H9 (cell line): ENCODE results near the gene PEX14. TPM values are rescaled to one million over a fixed set of nuclear protein-coding genes. Genes with fewer than 3 reads are reported as not detected.

Experiments
- DNase-seq: peaks from one replicate; pipeline ENCODE4 v3.0.0-alpha.2; 2017
- H2AFZ ChIP-seq: one replicate; pipeline ENCODE4 v1.6.1; 2013; ENCODE audit warnings: mild to moderate bottlenecking, low read length, control low read depth, moderate library complexity
- H2AK5ac ChIP-seq: 2 replicates; pipeline ENCODE4 v1.6.1; 2013; ENCODE audit warnings: low read length, control low read depth, mixed read lengths; ENCODE audit not compliant: insufficient read length
- H2BK120ac ChIP-seq: one replicate; pipeline ENCODE4 v1.6.1; 2013; ENCODE audit warnings: low read depth, mild to moderate bottlenecking, low read length, control low read depth, inconsistent platforms; ENCODE audit not compliant: poor library complexity, severe bottlenecking
- H2BK12ac ChIP-seq: 2 replicates; pipeline ENCODE4 v1.6.1; 2013; ENCODE audit warnings: low read length, control low read depth, mixed read lengths, low read depth; ENCODE audit not compliant: insufficient read length
- H2BK15ac ChIP-seq: 2 replicates; pipeline ENCODE4 v1.6.1; 2013; ENCODE audit warnings: low read depth, low read length, control low read depth
- H2BK20ac ChIP-seq: one replicate; pipeline ENCODE4 v1.6.1; 2013; ENCODE audit warnings: low read depth, mild to moderate bottlenecking, low read length, control low read depth, inconsistent platforms; ENCODE audit not compliant: poor library complexity, severe bottlenecking
- H2BK5ac ChIP-seq: 2 replicates; pipeline ENCODE4 v1.6.1; 2013; ENCODE audit warnings: low read length, control low read depth, mixed read lengths; ENCODE audit not compliant: insufficient read length
- H3K14ac ChIP-seq: 2 replicates; pipeline ENCODE4 v1.6.1; 2013; ENCODE audit warnings: low read length, control low read depth; ENCODE audit not compliant: insufficient read depth
- H3K18ac ChIP-seq: 2 replicates; pipeline ENCODE4 v1.6.1; 2013; ENCODE audit warnings: low read depth, mild to moderate bottlenecking, mixed read lengths, low read length, control low read depth; ENCODE audit not compliant: insufficient read length
- H3K23ac ChIP-seq: 2 replicates; pipeline ENCODE4 v1.6.1; 2013; ENCODE audit warnings: low read length, control low read depth, mixed read lengths, low read depth; ENCODE audit not compliant: insufficient read length
- H3K23me2 ChIP-seq: 2 replicates; pipeline ENCODE4 v1.6.1; 2013; ENCODE audit warnings: low read depth, mild to moderate bottlenecking, mixed read lengths, low read length, control low read depth; ENCODE audit not compliant: insufficient read length, poor library complexity, severe bottlenecking
- H3K27ac ChIP-seq: 2 replicates; pipeline ENCODE4 v1.5.1; 2013; ENCODE audit warnings: low read length, control low read depth, mixed read lengths, low read depth; ENCODE audit not compliant: insufficient read length
- H3K27me3 ChIP-seq: 2 replicates; pipeline ENCODE4 v1.6.1; 2013; ENCODE audit warnings: low read length, control low read depth, inconsistent platforms; ENCODE audit not compliant: insufficient read depth
- H3K4ac ChIP-seq: 2 replicates; pipeline ENCODE4 v1.6.1; 2013; ENCODE audit warnings: low read depth, mild to moderate bottlenecking, control low read depth, inconsistent platforms, low read length, moderate library complexity
- H3K4me1 ChIP-seq: 2 replicates; pipeline ENCODE4 v1.6.1; 2013; ENCODE audit warnings: low read length, control low read depth, inconsistent platforms; ENCODE audit not compliant: insufficient read depth
- H3K4me2 ChIP-seq: 2 replicates; pipeline ENCODE4 v1.6.1; 2013; ENCODE audit warnings: low read length, control low read depth, mixed read lengths; ENCODE audit not compliant: insufficient read length, insufficient read depth
- H3K56ac ChIP-seq: 2 replicates; pipeline ENCODE4 v1.6.1; 2013; ENCODE audit warnings: low read depth, mild to moderate bottlenecking, mixed read lengths, low read length, control low read depth; ENCODE audit not compliant: insufficient read length
- H3K79me1 ChIP-seq: 2 replicates; pipeline ENCODE4 v1.6.1; 2013; ENCODE audit warnings: low read depth, mild to moderate bottlenecking, moderate library complexity, low read length, control low read depth, inconsistent platforms; ENCODE audit not compliant: insufficient read depth, poor library complexity, severe bottlenecking
- H3K79me2 ChIP-seq: 2 replicates; pipeline ENCODE4 v1.6.1; 2013; ENCODE audit warnings: low read length, control low read depth, inconsistent platforms; ENCODE audit not compliant: insufficient read depth
- H3K9ac ChIP-seq: 2 replicates; pipeline ENCODE4 v1.6.1; 2013; ENCODE audit warnings: low read length, control low read depth, mixed read lengths; ENCODE audit not compliant: insufficient read length; ENCODE audit errors: extremely low read depth
- H3K9me3 ChIP-seq: one replicate; pipeline ENCODE4 v1.6.1; 2013; ENCODE audit warnings: low read depth, low read length, inconsistent platforms; ENCODE audit not compliant: control insufficient read depth
- H3T11ph ChIP-seq: one replicate; pipeline ENCODE4 v1.6.1; 2013; ENCODE audit warnings: mild to moderate bottlenecking, low read length, control low read depth, inconsistent platforms
- H4K20me1 ChIP-seq: one replicate; pipeline ENCODE4 v1.6.1; 2013; ENCODE audit not compliant: control insufficient read depth, insufficient read length, insufficient read depth
- H4K5ac ChIP-seq: 2 replicates; pipeline ENCODE4 v1.6.1; 2013; ENCODE audit warnings: low read depth, mild to moderate bottlenecking, mixed read lengths, low read length, control low read depth; ENCODE audit not compliant: insufficient read length
- H4K8ac ChIP-seq: replicated peaks from 2 replicates; pipeline ENCODE4 v1.6.1; 2013; ENCODE audit warnings: low read length, control low read depth, mixed read lengths, low read depth; ENCODE audit not compliant: insufficient read length
- H4K91ac ChIP-seq: 2 replicates; pipeline ENCODE4 v1.6.1; 2013; ENCODE audit warnings: low read depth, mild to moderate bottlenecking, moderate library complexity, mixed read lengths, low read length, control low read depth; ENCODE audit not compliant: insufficient read length
- H3K27ac Mint-ChIP-seq, 3 experiments: 2 replicates in 2 of 3; 3 replicates in 1 of 3; pipeline ENCODE4 v1.8.0; 2020 to 2021; ENCODE audit warnings: mixed read lengths in 3 of 3, mild to moderate bottlenecking in 1 of 3, moderate library complexity in 1 of 3
- H3K27me3 Mint-ChIP-seq: 2 replicates; pipeline ENCODE4 v1.8.0; 2021; ENCODE audit warnings: low read depth, mild to moderate bottlenecking, moderate library complexity, mixed read lengths
- H3K36me3 Mint-ChIP-seq, 3 experiments: 2 replicates in 2 of 3; 3 replicates in 1 of 3; pipeline ENCODE4 v1.8.0; 2020 to 2021; ENCODE audit warnings: low read depth in 3 of 3, mixed read lengths in 3 of 3; ENCODE audit not compliant: insufficient read depth in 1 of 3
- H3K4me1 Mint-ChIP-seq, 2 experiments: 2 replicates each; pipeline ENCODE4 v1.8.0; 2020; ENCODE audit warnings: mixed read lengths in 2 of 2
- H3K4me3 Mint-ChIP-seq, 2 experiments: 2 replicates in 1 of 2; 3 replicates in 1 of 2; pipeline ENCODE4 v1.8.0; 2020 to 2021; ENCODE audit warnings: mild to moderate bottlenecking in 2 of 2, mixed read lengths in 2 of 2, moderate library complexity in 1 of 2
- H3K9me3 Mint-ChIP-seq, 2 experiments: 2 replicates in 1 of 2; 3 replicates in 1 of 2; pipeline ENCODE4 v1.8.0; 2020; ENCODE audit warnings: mild to moderate bottlenecking in 2 of 2, mixed read lengths in 2 of 2, moderate library complexity in 1 of 2
- WGBS: extraction: QIAGEN DNeasy Blood & Tissue Kit; methylation state at CpG from one replicate; pipeline ENCODE4 v1.1.7; 2013; ENCODE audit warnings: missing lambda C conversion rate, low lambda C conversion rate, mixed read lengths; ENCODE audit not compliant: insufficient read length; ENCODE audit errors: extremely low coverage; 5-methylcytosine and 5-hydroxymethylcytosine counted together
- total RNA-seq: library from RNA; stranded (reverse); gene quantifications from 2 replicates; pipeline ENCODE4 v1.2.1, GENCODE V29; 2021
- TF ChIP-seq, protein P1 (sequence below): fragments of 200-600 bp; sonication (generic); conservative IDR thresholded peaks from 3 replicates; pipeline ENCODE4 v1.8.0; 2021; ENCODE audit warnings: antibody characterized with exemption, mild to moderate bottlenecking

PEX14 gene
- total RNA-seq, 1 experiment from 2014 or later = 23.9 TPM

DNA sequence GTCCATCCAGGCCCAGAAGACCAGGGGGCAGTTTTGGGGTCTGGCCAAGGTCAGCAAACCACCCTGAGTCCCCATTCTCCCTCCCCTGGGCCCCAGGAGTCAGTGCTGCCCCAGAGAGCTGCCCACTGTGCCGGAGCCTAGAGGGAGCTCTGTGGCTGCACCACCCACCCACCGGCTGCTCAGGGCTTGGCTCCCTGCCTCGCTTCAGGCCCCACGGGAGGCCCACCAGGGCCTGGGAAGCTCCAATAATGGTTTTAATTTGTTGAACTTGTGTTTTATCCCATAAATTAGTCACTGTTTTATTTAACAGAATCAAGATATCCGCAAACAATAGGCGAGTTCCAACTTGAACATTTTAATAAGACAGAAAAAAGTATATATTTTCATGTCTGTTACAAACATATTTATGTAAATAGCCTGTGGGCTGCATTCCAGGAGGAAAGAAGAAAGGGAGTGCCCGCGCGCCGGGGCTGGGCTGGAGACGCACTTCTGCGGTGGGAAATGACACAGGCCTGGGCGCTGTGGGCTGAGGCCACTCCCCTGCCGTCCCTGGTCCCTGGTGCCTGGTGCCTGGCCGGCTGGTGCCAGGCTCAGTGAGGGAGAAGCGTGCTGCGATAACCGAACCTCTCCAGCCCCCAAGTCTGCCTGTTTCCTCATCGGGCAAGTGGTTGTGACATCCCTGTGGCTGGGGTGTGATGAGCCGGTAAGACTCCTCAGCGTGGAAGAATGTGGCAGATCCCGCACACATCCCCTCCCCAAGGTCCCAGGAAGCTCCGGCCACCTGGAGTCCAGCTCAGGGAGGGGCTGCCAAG, 160.5 kb downstream of the PEX14 start:
- Histone ChIP-seq H2BK15ac (no peak overlapping the region), H4K20me1 (no peaks in the 10 kb centered on the region), H3K9me3 (no peaks in the 10 kb centered on the region), H3K18ac (no peak overlapping the region), H3K14ac (peak overlapping the region; percentile 19; the same call in 1 of the 2 replicates), H3K79me2 (no peaks in the 10 kb centered on the region), H4K91ac (no peak overlapping the region), H2AK5ac (no peak overlapping the region), H3K4ac (no peak overlapping the region), H2BK12ac (no peak overlapping the region), H3K27me3 (peaks cover 7% of the 10 kb centered on the region; the same call in 1 of the 2 replicates), H3K4me2 (no peak overlapping the region), H3K56ac (no peak overlapping the region), H2BK20ac (no peak overlapping the region), H3K27ac (no peak overlapping the region), H3K79me1 (no peaks in the 10 kb centered on the region), H3K9ac (no peak overlapping the region), H4K5ac (no peak overlapping the region), H3T11ph (no peak overlapping the region), H2BK120ac (no peak overlapping the region), H3K4me1 (no peaks in the 10 kb centered on the region; the same call in 1 of the 2 replicates), H4K8ac (no peak overlapping the region), H3K23ac (no peak overlapping the region), H3K23me2 (no peaks in the 10 kb centered on the region), H2AFZ (no peak overlapping the region), H2BK5ac (no peak overlapping the region)
- no peak for DNase-seq
- Mint-ChIP-seq H3K4me3 (no peak overlapping the region), H3K4me1 (peaks cover 22 to 43% of the 10 kb centered on the region in 2 experiments), H3K27me3 (peaks cover 21% of the 10 kb centered on the region), H3K36me3 (no peaks in the 10 kb centered on the region), H3K9me3 (no peaks in the 10 kb centered on the region), H3K27ac (0 out of 7 replicates have a peak overlapping the region, but pooled peaks of 1 of the 3 experiments have one; percentile 36)
- TF ChIP-seq, protein P1, sequence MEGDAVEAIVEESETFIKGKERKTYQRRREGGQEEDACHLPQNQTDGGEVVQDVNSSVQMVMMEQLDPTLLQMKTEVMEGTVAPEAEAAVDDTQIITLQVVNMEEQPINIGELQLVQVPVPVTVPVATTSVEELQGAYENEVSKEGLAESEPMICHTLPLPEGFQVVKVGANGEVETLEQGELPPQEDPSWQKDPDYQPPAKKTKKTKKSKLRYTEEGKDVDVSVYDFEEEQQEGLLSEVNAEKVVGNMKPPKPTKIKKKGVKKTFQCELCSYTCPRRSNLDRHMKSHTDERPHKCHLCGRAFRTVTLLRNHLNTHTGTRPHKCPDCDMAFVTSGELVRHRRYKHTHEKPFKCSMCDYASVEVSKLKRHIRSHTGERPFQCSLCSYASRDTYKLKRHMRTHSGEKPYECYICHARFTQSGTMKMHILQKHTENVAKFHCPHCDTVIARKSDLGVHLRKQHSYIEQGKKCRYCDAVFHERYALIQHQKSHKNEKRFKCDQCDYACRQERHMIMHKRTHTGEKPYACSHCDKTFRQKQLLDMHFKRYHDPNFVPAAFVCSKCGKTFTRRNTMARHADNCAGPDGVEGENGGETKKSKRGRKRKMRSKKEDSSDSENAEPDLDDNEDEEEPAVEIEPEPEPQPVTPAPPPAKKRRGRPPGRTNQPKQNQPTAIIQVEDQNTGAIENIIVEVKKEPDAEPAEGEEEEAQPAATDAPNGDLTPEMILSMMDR = no peak
- no CpG with 5 or more reads among the region's 23 CpGs for WGBS
